ENCODE measurements around the gene NMNAT2. TPM values are rescaled to one million over a fixed set of nuclear protein-coding genes. Genes with fewer than 3 reads are reported as not detected.

Gene NMNAT2
- total and polyA plus RNA-seq, 3 donors from 2014 or later = 23.6 to 52.0 (median 45.7) TPM

- no peak overlapping the region for H3K4me3 ChIP-seq
- peak overlapping the region; percentile 45 to 64 for H3K27ac ChIP-seq
- H3K27me3 ChIP-seq = no peaks in the 10 kb centered on the region
- no peaks in the 10 kb centered on the region for H3K9me3 ChIP-seq
- H3K36me3 ChIP-seq (ENCODE audit: low read depth, missing control alignments) = no peaks in the 10 kb centered on the region
- DNase-seq = no peak
- intact Hi-C loops (cut with DNase I; ENCODE audit: low total_unique reads) = no loop called here
- no peaks in the 10 kb centered on the region for H3K4me1 ChIP-seq
- TF ChIP-seq CTCF (IDR thresholded peaks at IDR 0.05) (no peak), POLR2A (IDR thresholded peaks at IDR 0.05) (no peak)
Measured at GRCh38 chr1:183424691-183425090, 6.5 kb upstream of the NMNAT2 start.

- TF ChIP-seq CTCF (IDR thresholded peaks at IDR 0.05) = no peak
- no peak for TF ChIP-seq POLR2A (IDR thresholded peaks at IDR 0.05)
- no peak overlapping the region for H3K4me3 ChIP-seq
- no peaks in the 10 kb centered on the region for H3K9me3 ChIP-seq
- H3K36me3 ChIP-seq (ENCODE audit: low read depth, missing control alignments) = no peaks in the 10 kb centered on the region
- no peaks in the 10 kb centered on the region for H3K4me1 ChIP-seq
- intact Hi-C loops (cut with DNase I; ENCODE audit: low total_unique reads) = no loop called here
- 67 to 68% methylated on average over 1 of the region's 1 CpG for WGBS, 2 donors
- DNase-seq = no peak
- H3K27me3 ChIP-seq = no peaks in the 10 kb centered on the region
- peak overlapping the region; percentile 5 to 64 for H3K27ac ChIP-seq
Measured at GRCh38 chr1:183423541-183423940, 5.4 kb upstream of the NMNAT2 start.

GRCh38 chr1:183419399-183419798, 1.2 kb upstream of the NMNAT2 start:
- DNase-seq = no peak
- 68% methylated on average over 3 of the region's 3 CpGs for WGBS, 2 donors
- H3K27me3 ChIP-seq = no peaks in the 10 kb centered on the region
- H3K4me3 ChIP-seq = no peak overlapping the region
- no peak overlapping the region for H3K27ac ChIP-seq
- H3K9me3 ChIP-seq = no peaks in the 10 kb centered on the region
- no peaks in the 10 kb centered on the region for H3K36me3 ChIP-seq (ENCODE audit: low read depth, missing control alignments)
- intact Hi-C loops (cut with DNase I; ENCODE audit: low total_unique reads) = no loop called here
- TF ChIP-seq CTCF (IDR thresholded peaks at IDR 0.05) (no peak), POLR2A (IDR thresholded peaks at IDR 0.05) (no peak)
- peaks cover 4% of the 10 kb centered on the region for H3K4me1 ChIP-seq

GRCh38 chr1:183418696-183419095, 516 bp upstream of the NMNAT2 start:
- no peak for DNase-seq
- Histone ChIP-seq H3K4me3 (no peak overlapping the region), H3K36me3 (ENCODE audit: low read depth, missing control alignments) (no peaks in the 10 kb centered on the region), H3K9me3 (no peaks in the 10 kb centered on the region), H3K27ac (no peak overlapping the region), H3K27me3 (no peaks in the 10 kb centered on the region), H3K4me1 (peaks cover 4% of the 10 kb centered on the region)
- intact Hi-C loops (cut with DNase I; ENCODE audit: low total_unique reads) = no loop called here
- WGBS, 2 donors = 52 to 61% methylated on average over 6 of the region's 6 CpGs
- TF ChIP-seq POLR2A (IDR thresholded peaks at IDR 0.05) (no peak), CTCF (IDR thresholded peaks at IDR 0.05) (no peak)

All from testis (tissue), 3 donors.